GM13976 (cell line): ENCODE results near the gene RBM17.
"Not testable (repeated sequence)": the region's sequence is repeated elsewhere in the genome, so short reads cannot be mapped to it uniquely, and the experiment has no call there.

Source experiments
- DNase-seq: peaks from one replicate; pipeline ENCODE4 v3.0.0; 2012; ENCODE audit warnings: low spot score
- CTCF ChIP-seq: IDR thresholded peaks from 2 replicates; pipeline ENCODE4 v1.5.1; 2012; ENCODE audit warnings: borderline replicate concordance, mild to moderate bottlenecking; ENCODE audit not compliant: insufficient read depth; ENCODE audit errors: extremely low read depth, missing control alignments, control extremely low read depth
- in situ Hi-C: fragments of 300-500 bp; cut with MboI; formaldehyde crosslinking; loops from one replicate; pipeline ENCODE4 v1.12.0; 2022; ENCODE audit warnings: low sequenced_read_pairs, mixed read lengths, inconsistent platforms; ENCODE audit not compliant: unreplicated experiment

The RBM17 gene

GRCh38 chr10:6102128-6102527 lies 13.3 kb downstream of the RBM17 start:
- DNase-seq: no peak
- TF ChIP-seq CTCF: no peak
- in situ Hi-C loops: no loop called here

- in situ Hi-C loops: no loop called here
- TF ChIP-seq CTCF: no peak
- no peak for DNase-seq
These were observed 14.8 kb downstream of the RBM17 start for GRCh38 chr10:6103591-6103990.

- in situ Hi-C loops, DNase-seq: not testable (repeated sequence)
These were observed 18.8 kb downstream of the RBM17 start for GRCh38 chr10:6107616-6108015.

GRCh38 chr10:6108072-6108471 lies 19.2 kb downstream of the RBM17 start:
- DNase-seq: no peak
- TF ChIP-seq CTCF: no peak
- in situ Hi-C loops: no loop called here

GRCh38 chr10:6108631-6109443 lies 20.0 kb downstream of the RBM17 start:
- in situ Hi-C loops: no loop called here
- peak; percentile 64 for DNase-seq
- TF ChIP-seq CTCF: peak; percentile 40

- no peak for TF ChIP-seq CTCF
- in situ Hi-C loops: no loop called here
- no peak for DNase-seq
These were observed 20.6 kb downstream of the RBM17 start for GRCh38 chr10:6109444-6109775.

- TF ChIP-seq CTCF: no peak
- DNase-seq: no peak
- in situ Hi-C loops: loop anchor here (5.0 kb wide), 2 partner anchors 42 to 292 kb away; no protein-coding TSS in a partner anchor
These were observed 21.3 kb downstream of the RBM17 start for GRCh38 chr10:6110136-6110535.
